ENCODE measurements around the gene DCLK1.

DNA sequence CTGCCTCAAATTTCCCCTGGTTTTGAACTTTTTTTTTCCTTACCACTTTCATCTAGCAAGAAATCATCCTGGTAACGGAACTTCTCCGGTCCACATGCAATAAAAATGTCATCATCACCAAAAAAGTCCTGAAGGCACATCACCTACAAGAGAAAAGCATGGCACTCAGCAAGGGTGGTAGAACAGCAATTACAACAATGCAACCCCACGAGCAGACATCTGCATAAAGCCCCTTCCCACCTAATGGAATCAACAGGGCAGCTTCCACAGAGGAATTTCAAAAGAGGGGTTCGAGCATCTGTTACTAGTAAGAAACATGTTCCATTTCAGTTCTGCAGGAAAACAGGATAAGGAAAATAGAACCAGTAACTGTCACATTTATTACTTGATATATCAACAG, 183.9 kb downstream of the DCLK1 start:
- no peak for TF ChIP-seq POLR2A (IDR thresholded peaks at IDR 0.05)
- TF ChIP-seq, protein P1, sequence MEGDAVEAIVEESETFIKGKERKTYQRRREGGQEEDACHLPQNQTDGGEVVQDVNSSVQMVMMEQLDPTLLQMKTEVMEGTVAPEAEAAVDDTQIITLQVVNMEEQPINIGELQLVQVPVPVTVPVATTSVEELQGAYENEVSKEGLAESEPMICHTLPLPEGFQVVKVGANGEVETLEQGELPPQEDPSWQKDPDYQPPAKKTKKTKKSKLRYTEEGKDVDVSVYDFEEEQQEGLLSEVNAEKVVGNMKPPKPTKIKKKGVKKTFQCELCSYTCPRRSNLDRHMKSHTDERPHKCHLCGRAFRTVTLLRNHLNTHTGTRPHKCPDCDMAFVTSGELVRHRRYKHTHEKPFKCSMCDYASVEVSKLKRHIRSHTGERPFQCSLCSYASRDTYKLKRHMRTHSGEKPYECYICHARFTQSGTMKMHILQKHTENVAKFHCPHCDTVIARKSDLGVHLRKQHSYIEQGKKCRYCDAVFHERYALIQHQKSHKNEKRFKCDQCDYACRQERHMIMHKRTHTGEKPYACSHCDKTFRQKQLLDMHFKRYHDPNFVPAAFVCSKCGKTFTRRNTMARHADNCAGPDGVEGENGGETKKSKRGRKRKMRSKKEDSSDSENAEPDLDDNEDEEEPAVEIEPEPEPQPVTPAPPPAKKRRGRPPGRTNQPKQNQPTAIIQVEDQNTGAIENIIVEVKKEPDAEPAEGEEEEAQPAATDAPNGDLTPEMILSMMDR (IDR thresholded peaks at IDR 0.05), result no peak
- TF ChIP-seq POLR2AphosphoS5 (IDR thresholded peaks at IDR 0.05), result no peak

Measured in suprapubic skin (tissue), 4 donors.